Sigmoid colon (tissue), 7 donors: ENCODE results near the gene XCL1. TPM values are rescaled to one million over a fixed set of nuclear protein-coding genes. Genes with fewer than 3 reads are reported as not detected.
"Not testable (repeated sequence)": the region's sequence is repeated elsewhere in the genome, so short reads cannot be mapped to it uniquely, and the experiment has no call there.

Experiments
- DNase-seq: peaks from one replicate; pipeline ENCODE4 v3.0.0-alpha.2; 2019
- H3K27ac ChIP-seq, 4 donors: fragments of 200-600 bp; sonication (generic); one replicate each; pipeline ENCODE4 v1.5.1; 2016 to 2019; ENCODE audit warnings: mild to moderate bottlenecking in 1 of 4
- H3K27me3 ChIP-seq, 3 donors: fragments of 200-600 bp; sonication (generic); one replicate each; pipeline ENCODE4 v1.5.1; 2019; ENCODE audit warnings: mild to moderate bottlenecking in 1 of 3
- H3K36me3 ChIP-seq, 4 donors: fragments of 200-600 bp; sonication (generic); one replicate each; pipeline ENCODE4 v1.5.1; 2016 to 2019
- H3K4me1 ChIP-seq, 4 donors: fragments of 200-600 bp; sonication (generic); one replicate each; pipeline ENCODE4 v1.5.1; 2017 to 2019
- H3K4me3 ChIP-seq, 4 donors: fragments of 200-600 bp; sonication (generic); one replicate each; pipeline ENCODE4 v1.5.1; 2017 to 2019; ENCODE audit warnings: mild to moderate bottlenecking in 2 of 4, moderate library complexity in 1 of 4
- H3K9me3 ChIP-seq, 4 donors: fragments of 200-600 bp in 3 of 4; sonication (generic) in 3 of 4; one replicate each; pipeline versions ENCODE4 v1.5.1 to v1.6.1; 2013 to 2019
- CTCF ChIP-seq, 4 experiments: fragments of 450-650 bp in 3 of 4; fragments of 200-600 bp in 1 of 4; IDR thresholded peaks; one replicate each; pipeline ENCODE4 v1.5.1; 2016 to 2019; ENCODE audit warnings: antibody characterized with exemption in 4 of 4, mild to moderate bottlenecking in 3 of 4, moderate library complexity in 2 of 4
- EP300 ChIP-seq, 4 donors: sonication (generic); formaldehyde crosslinking; IDR thresholded peaks; one replicate each; pipeline ENCODE4 v1.6.1; 2017; ENCODE audit warnings: antibody characterized with exemption in 4 of 4
- POLR2A ChIP-seq, 2 donors: fragments of 450-650 bp; IDR thresholded peaks; one replicate each; pipeline ENCODE4 v1.6.1; 2016; ENCODE audit warnings: antibody characterized with exemption in 2 of 2, mild to moderate bottlenecking in 2 of 2, moderate library complexity in 2 of 2
- POLR2AphosphoS5 ChIP-seq, 4 donors: sonication (generic); formaldehyde crosslinking; IDR thresholded peaks; one replicate each; pipeline ENCODE4 v1.6.1; 2017; ENCODE audit warnings: antibody characterized with exemption in 4 of 4
- WGBS, 2 donors: extraction: QIAGEN DNeasy Blood & Tissue Kit; methylation state at CpG; one replicate each; pipeline ENCODE4 v1.1.7; 2013; 5-methylcytosine and 5-hydroxymethylcytosine counted together
- intact Hi-C: fragments of 100-400 bp; cut with DNase I; formaldehyde crosslinking; loops from one replicate; pipeline ENCODE4 v1.15.1; 2023
- polyA plus RNA-seq, 3 donors: library from polyadenylated mRNA; stranded (reverse); fragments of 200-250 nt; gene quantifications; one replicate each; pipeline ENCODE4 v1.2.3, GENCODE V29; 2013
- total RNA-seq, 4 donors: library from RNA; depleted of rRNA; stranded (reverse); fragments of >200 nt; gene quantifications; one replicate each; pipeline ENCODE4 v1.1.0, GENCODE V29; 2016
- donor health status: healthy with polysubstance abuse.
- donor health status: Bipolar disorder and iron deficiency.
- donor health status: healthy.

The XCL1 gene
- total and polyA plus RNA-seq, 7 donors = 0.33 to 0.83 (median 0.50) TPM; not detected in 4

DNA sequence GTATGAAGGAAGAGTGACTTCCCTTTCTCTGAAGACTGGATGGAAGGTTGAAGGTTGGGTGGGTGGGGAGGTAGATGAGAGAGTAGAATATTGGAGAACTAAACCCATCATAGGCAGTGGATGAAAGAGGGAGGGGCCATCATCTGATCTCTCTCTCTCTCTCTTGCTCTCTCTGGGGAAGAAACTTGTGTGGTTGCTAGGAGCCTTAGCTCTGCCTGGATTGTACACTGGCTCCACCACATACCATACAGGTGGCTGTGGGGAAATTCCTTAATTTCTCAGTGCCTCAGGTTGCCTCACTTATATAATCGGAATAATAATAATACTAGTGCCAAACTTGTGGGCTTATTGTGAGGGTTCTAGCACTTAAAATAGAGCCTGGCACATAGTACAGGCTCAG is 9.5 kb downstream of the XCL1 start:
- DNase-seq = no peak
- intact Hi-C loops = no loop called here
- 50 to 98% methylated on average over 1 of the region's 1 CpG for WGBS, 2 donors

DNA sequence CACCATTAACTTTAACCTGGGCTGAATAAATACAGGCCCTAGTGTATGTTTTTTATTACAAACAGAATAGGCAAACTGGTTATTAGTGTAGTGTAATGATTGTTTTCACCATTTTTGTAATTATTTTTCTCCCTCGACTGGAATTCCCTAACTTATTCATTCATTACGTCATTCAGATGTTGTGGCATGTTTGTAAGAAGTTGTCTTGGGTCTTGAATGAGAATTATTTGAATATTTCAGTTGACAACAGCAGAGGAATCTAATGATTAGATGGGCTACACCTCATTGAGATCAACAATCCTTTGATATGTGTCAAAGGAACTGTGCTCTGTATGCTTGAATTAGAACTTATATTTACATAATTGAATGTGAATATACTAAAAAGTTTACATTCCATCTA is 12.8 kb downstream of the XCL1 start:
- Histone ChIP-seq H3K9me3 (no peaks in the 10 kb centered on the region), H3K27ac (no peak overlapping the region), H3K4me3 (no peak overlapping the region), H3K4me1 (peaks cover 0 to 13% (median 10%) of the 10 kb centered on the region in 4 donors), H3K27me3 (no peaks in the 10 kb centered on the region), H3K36me3 (no peaks in the 10 kb centered on the region)
- 87 to 90% methylated on average over 2 of the region's 2 CpGs for WGBS, 2 donors
- intact Hi-C loops = no loop called here
- DNase-seq = no peak
- TF ChIP-seq CTCF (IDR thresholded peaks at IDR 0.05) (no peak), EP300 (IDR thresholded peaks at IDR 0.05) (no peak), POLR2AphosphoS5 (IDR thresholded peaks at IDR 0.05) (no peak), POLR2A (IDR thresholded peaks at IDR 0.05) (no peak)

More for the DNA sequence above, 9.5 kb downstream of the XCL1 start:
- Histone ChIP-seq H3K27ac (peak overlapping the region in 1 of 4 donors; percentile 55), H3K9me3 (no peaks in the 10 kb centered on the region), H3K4me3 (no peak overlapping the region), H3K27me3 (no peaks in the 10 kb centered on the region), H3K4me1 (peaks cover 0 to 34% (median 19%) of the 10 kb centered on the region in 4 donors), H3K36me3 (no peaks in the 10 kb centered on the region)
- TF ChIP-seq EP300 (IDR thresholded peaks at IDR 0.05) = no peak
- TF ChIP-seq POLR2A (IDR thresholded peaks at IDR 0.05) = no peak
- TF ChIP-seq POLR2AphosphoS5 (IDR thresholded peaks at IDR 0.05) = no peak
- no peak for TF ChIP-seq CTCF (IDR thresholded peaks at IDR 0.05)

GRCh38 chr1:168591066-168591465 is 14.7 kb downstream of the XCL1 start:
- no peak for TF ChIP-seq POLR2A (IDR thresholded peaks at IDR 0.05)
- no peak for TF ChIP-seq CTCF (IDR thresholded peaks at IDR 0.05)
- TF ChIP-seq POLR2AphosphoS5 (IDR thresholded peaks at IDR 0.05) = no peak
- TF ChIP-seq EP300 (IDR thresholded peaks at IDR 0.05) = no peak
- Histone ChIP-seq H3K27me3 (no peaks in the 10 kb centered on the region), H3K4me1 (no peaks in the 10 kb centered on the region), H3K9me3 (no peaks in the 10 kb centered on the region), H3K36me3 (no peaks in the 10 kb centered on the region), H3K4me3 (no peak overlapping the region), H3K27ac (no peak overlapping the region)
- no peak for DNase-seq
- intact Hi-C loops = no loop called here
- 93 to 96% methylated on average over 5 of the region's 5 CpGs for WGBS, 2 donors

- 32 to 64% methylated on average over 2 of the region's 2 CpGs for WGBS, 2 donors
- intact Hi-C loops = no loop called here
- TF ChIP-seq POLR2AphosphoS5 (IDR thresholded peaks at IDR 0.05) (no peak), POLR2A (IDR thresholded peaks at IDR 0.05) (no peak), CTCF (IDR thresholded peaks at IDR 0.05) (no peak), EP300 (IDR thresholded peaks at IDR 0.05) (no peak)
- H3K4me3 ChIP-seq = no peak overlapping the region
- no peaks in the 10 kb centered on the region for H3K9me3 ChIP-seq
- H3K36me3 ChIP-seq = no peaks in the 10 kb centered on the region
- H3K27ac ChIP-seq = no peak overlapping the region
- no peak for DNase-seq
- no peaks in the 10 kb centered on the region for H3K27me3 ChIP-seq
- H3K4me1 ChIP-seq = no peaks in the 10 kb centered on the region
Measured at GRCh38 chr1:168591641-168592250, 15.3 kb downstream of the XCL1 start.

- H3K4me3 ChIP-seq, intact Hi-C loops, H3K4me1 ChIP-seq, H3K27me3 ChIP-seq, H3K9me3 ChIP-seq, DNase-seq, H3K27ac ChIP-seq, H3K36me3 ChIP-seq: not testable (repeated sequence)
Measured at GRCh38 chr1:168595403-168595802, 19.0 kb downstream of the XCL1 start.
